ENCODE data around the gene ARVCF. TPM values are rescaled to one million over a fixed set of nuclear protein-coding genes. Genes with fewer than 3 reads are reported as not detected.

Gene ARVCF
- total and polyA plus RNA-seq, 2 donors (not counting 3 experiments of a cell fraction or from before 2014, with no cell fraction given): 81.3 to 105 TPM

GRCh38 chr22:20025401-20026203, 9.0 kb upstream of the ARVCF start:
- H4K20me1 ChIP-seq (replicated peaks; ENCODE audit: control insufficient read depth, extremely low read depth, insufficient read depth, low read length): no peaks in the 10 kb centered on the region
- no peaks in the 10 kb centered on the region for H3K36me3 ChIP-seq (ENCODE audit: control insufficient read depth in 2 of 2, extremely low read depth in 1 of 2, insufficient read depth in 2 of 2, low read length in 2 of 2)
- H3K9me3 ChIP-seq (replicated peaks; ENCODE audit: control insufficient read depth, insufficient read depth, low read length): no peaks in the 10 kb centered on the region
- no peak overlapping the region for H3K9ac ChIP-seq (replicated peaks; ENCODE audit: extremely low read depth, insufficient read depth, low read length)
- H3K4me3 ChIP-seq (replicated peaks in 1 of 3; ENCODE audit: insufficient read depth in 1 of 3, low read depth in 1 of 3, low read length in 3 of 3): no peak overlapping the region
- H3K27me3 ChIP-seq (ENCODE audit: control insufficient read depth in 2 of 2, insufficient read depth in 2 of 2, low read length in 2 of 2): no peaks in the 10 kb centered on the region
- ChIA-PET CTCF (no interaction called here), POLR2A (no interaction called here)
- H2AFZ ChIP-seq (ENCODE audit: low read depth, low read length): no peak overlapping the region
- no peak overlapping the region for H3K27ac ChIP-seq (ENCODE audit: insufficient read depth, low read depth, low read length)
- no peaks in the 10 kb centered on the region for H3K9me1 ChIP-seq (replicated peaks; ENCODE audit: control insufficient read depth, extremely low read depth, insufficient read depth, low read length)
- BruUV-seq (replicated peaks): no TSS peak
- peaks cover 8% of the 10 kb centered on the region for H3K4me1 ChIP-seq (ENCODE audit: control insufficient read depth, extremely low read depth, insufficient read depth, low read length)
- H3K4me2 ChIP-seq (ENCODE audit: insufficient read depth, low read length): no peak overlapping the region
- peaks cover 22% of the 10 kb centered on the region for H3K79me2 ChIP-seq (ENCODE audit: control insufficient read depth, insufficient read depth, low read length)
- intact Hi-C loops (cut with micrococcal nuclease): no loop called here
- FAIRE-seq (no peak), DNase-seq (ENCODE audit: low read depth, low spot score) (no peak)
- TF ChIP-seq POLR2A (IDR thresholded peaks at IDR 0.05; ENCODE audit: low read depth, low read length): no peak
- TF ChIP-seq GATA2 (IDR thresholded peaks at IDR 0.05; ENCODE audit: insufficient read depth, insufficient read length, low read depth, low read length): no peak
- TF ChIP-seq MAX (IDR thresholded peaks at IDR 0.05; ENCODE audit: insufficient read depth, insufficient read length): no peak
- no peak for TF ChIP-seq MYC (IDR thresholded peaks at IDR 0.05; ENCODE audit: low read depth, low read length)
- TF ChIP-seq CTCF (IDR thresholded peaks at IDR 0.05; ENCODE audit: extremely low read depth in 1 of 2, insufficient read depth in 1 of 2, low read depth in 1 of 2, low read length in 2 of 2): no peak
- TF ChIP-seq JUN (IDR thresholded peaks at IDR 0.05; ENCODE audit: borderline replicate concordance, insufficient read depth, insufficient read length, low read depth): no peak
- no peak for TF ChIP-seq FOS (IDR thresholded peaks at IDR 0.05; ENCODE audit: borderline replicate concordance, insufficient read depth, low read length)
- no peak for TF ChIP-seq EZH2 (IDR thresholded peaks at IDR 0.05; ENCODE audit: borderline replicate concordance, low read depth, low read length, severe bottlenecking)
- no peak for TF ChIP-seq POLR2AphosphoS5 (IDR thresholded peaks at IDR 0.05; ENCODE audit: insufficient read depth, low read depth, low read length)
- dilution Hi-C loops (cut with MboI; ENCODE audit: extremely low pct_ligation_motif_present, low sequenced_read_pairs): no loop called here

All from endothelial cell of umbilical vein (primary cell).